ENCODE data around the gene OR6S1. TPM values are rescaled to one million over a fixed set of nuclear protein-coding genes. Genes with fewer than 3 reads are reported as not detected.

The OR6S1 gene
- total and polyA plus RNA-seq, 2 of the 8 experiments (the other 6 are each of a cell fraction or from before 2014, with no cell fraction given) = not detected

GRCh38 chr14:20608383-20609110, 32.9 kb downstream of the OR6S1 start:
- FAIRE-seq (no peak), DNase-seq (ENCODE audit: low read depth in 1 of 2, low spot score in 2 of 2) (no peak)
- H3K9me3 ChIP-seq (ENCODE audit: insufficient read depth in 2 of 2, low read depth in 1 of 2, low read length in 1 of 2) = no peaks in the 10 kb centered on the region
- ChIA-PET CTCF (ENCODE audit: partially characterized antibody) (interaction anchor here (0.5 to 8.9 kb wide), 31 partner anchors 10 to 281 kb away, joined by 3 to 114 read pairs (median 4); partner anchors contain the start of genes PIP4P1, RNASE11, RNASE4 and TEP1), POLR2A (ENCODE audit: partially characterized antibody) (interaction anchor here (0.5 to 7.8 kb wide), 10 partner anchors 14 to 291 kb away, joined by 3 to 49 read pairs (median 3); partner anchors contain the start of genes APEX1, OSGEP and PNP)
- H2BK12ac ChIP-seq (ENCODE audit: low read depth, low read length) = no peak overlapping the region
- H3K27ac ChIP-seq (ENCODE audit: low read depth, low read length) = no peak overlapping the region
- no peaks in the 10 kb centered on the region for H3K27me3 ChIP-seq (replicated peaks in 1 of 4; ENCODE audit: control insufficient read depth in 3 of 4, extremely low read depth in 1 of 4, insufficient read depth in 3 of 4, low read length in 3 of 4)
- H3K23ac ChIP-seq (ENCODE audit: insufficient read length) = no peak overlapping the region
- H3K79me2 ChIP-seq (ENCODE audit: control insufficient read depth in 1 of 2, insufficient read depth in 2 of 2, low read length in 2 of 2) = no peaks in the 10 kb centered on the region
- WGBS, 2 experiments (ENCODE audit: extremely low coverage in 1 of 2, insufficient coverage in 1 of 2, insufficient read length in 1 of 2, insufficient replicate concordance in 2 of 2, low coverage in 1 of 2, low lambda C conversion rate in 2 of 2, missing lambda C conversion rate in 1 of 2) = 78% methylated on average over 7 of the region's 7 CpGs; no CpG with 5 or more reads in 1 of the 2 experiments
- H3K79me1 ChIP-seq (ENCODE audit: low read depth, low read length) = no peaks in the 10 kb centered on the region
- H2BK15ac ChIP-seq (ENCODE audit: low read length) = no peak overlapping the region
- H3K4me2 ChIP-seq (ENCODE audit: insufficient read depth in 1 of 2, low read depth in 2 of 2, low read length in 2 of 2) = peak overlapping the region; percentile 16 to 37; a peak in 3 of 4 replicates
- H3K18ac ChIP-seq (ENCODE audit: extremely low read depth, low read length) = no peak overlapping the region
- no peak overlapping the region for H3K56ac ChIP-seq (replicated peaks; ENCODE audit: insufficient read length, low read depth, low read length)
- H2BK5ac ChIP-seq (ENCODE audit: low read depth, low read length) = no peak overlapping the region
- H3K4me1 ChIP-seq (replicated peaks in 1 of 4; ENCODE audit: control insufficient read depth in 3 of 4, insufficient read depth in 4 of 4, low read length in 3 of 4) = peaks cover 0 to 2% (median 0%) of the 10 kb centered on the region in 4 experiments; a peak in 1 of 7 replicates
- no peak overlapping the region for H2BK20ac ChIP-seq (ENCODE audit: low read length)
- no peak overlapping the region for H2BK120ac ChIP-seq (replicated peaks; ENCODE audit: low read depth, low read length)
- peak overlapping the region in 2 of 4 experiments; percentile 6 to 42; a peak in 5 of 8 replicates for H3K4me3 ChIP-seq (ENCODE audit: extremely low read depth in 1 of 4, insufficient read depth in 2 of 4, low read depth in 3 of 4, low read length in 4 of 4)
- peak overlapping the region; percentile 36; the same call in 1 of the 2 replicates for H2AFZ ChIP-seq (ENCODE audit: low read length)
- 0 out of 2 replicates have a peak, but pooled peaks cover 1% of the 10 kb centered on the region for H3K23me2 ChIP-seq (ENCODE audit: low read depth, low read length)
- no peak overlapping the region for H3K14ac ChIP-seq (ENCODE audit: insufficient read length)
- H3K36me3 ChIP-seq (ENCODE audit: control insufficient read depth in 2 of 4, insufficient read depth in 4 of 4, low read length in 3 of 4) = no peaks in the 10 kb centered on the region
- no peak overlapping the region for H3K9ac ChIP-seq (replicated peaks in 1 of 4; ENCODE audit: extremely low read depth in 1 of 4, low read depth in 3 of 4, low read length in 3 of 4)
- no peak overlapping the region for H4K91ac ChIP-seq (replicated peaks; ENCODE audit: insufficient read length, low read length)
- no peak overlapping the region for H4K5ac ChIP-seq (ENCODE audit: insufficient read length, low read depth, low read length)
- H3K4ac ChIP-seq (replicated peaks; ENCODE audit: insufficient read length, low read depth, low read length) = no peak overlapping the region
- no peak overlapping the region for H2AK5ac ChIP-seq (ENCODE audit: low read depth, low read length)
- H4K20me1 ChIP-seq (replicated peaks in 1 of 2; ENCODE audit: control insufficient read depth in 1 of 2, insufficient read depth in 2 of 2, low read length in 2 of 2) = no peaks in the 10 kb centered on the region
- no peak overlapping the region for H4K8ac ChIP-seq (ENCODE audit: extremely low read depth, insufficient read depth, low read length)
- TF ChIP-seq PHF8 (conservative IDR thresholded peaks at IDR 0.05; ENCODE audit: low read depth, low read length) = no peak
- TF ChIP-seq RAD21 (IDR thresholded peaks at IDR 0.05 in 1 of 2, conservative IDR thresholded peaks at IDR 0.05 in 1 of 2; ENCODE audit: low read depth in 2 of 2, low read length in 2 of 2) = no peak
- TF ChIP-seq BCL11A (IDR thresholded peaks at IDR 0.05; ENCODE audit: low read depth in 2 of 2, low read length in 2 of 2) = no peak
- no peak for TF ChIP-seq SUZ12 (IDR thresholded peaks at IDR 0.05; ENCODE audit: low read length)
- TF ChIP-seq CTCF (IDR thresholded peaks at IDR 0.05; ENCODE audit: control extremely low read depth in 1 of 3, insufficient read depth in 1 of 3, low read depth in 1 of 3, low read length in 3 of 3) = no peak
- no peak for TF ChIP-seq ATF2 (IDR thresholded peaks at IDR 0.05; ENCODE audit: low read length)
